Mesangial cell (primary cell): ENCODE measurements around the gene STRN. TPM values are rescaled to one million over a fixed set of nuclear protein-coding genes. Genes with fewer than 3 reads are reported as not detected.

Experiments
- total RNA-seq: library from RNA; depleted of rRNA; stranded (reverse); fragments of >200 nt; gene quantifications from 2 replicates; pipeline ENCODE4 v1.2.3, GENCODE V29; 2015

Gene STRN, protein sequence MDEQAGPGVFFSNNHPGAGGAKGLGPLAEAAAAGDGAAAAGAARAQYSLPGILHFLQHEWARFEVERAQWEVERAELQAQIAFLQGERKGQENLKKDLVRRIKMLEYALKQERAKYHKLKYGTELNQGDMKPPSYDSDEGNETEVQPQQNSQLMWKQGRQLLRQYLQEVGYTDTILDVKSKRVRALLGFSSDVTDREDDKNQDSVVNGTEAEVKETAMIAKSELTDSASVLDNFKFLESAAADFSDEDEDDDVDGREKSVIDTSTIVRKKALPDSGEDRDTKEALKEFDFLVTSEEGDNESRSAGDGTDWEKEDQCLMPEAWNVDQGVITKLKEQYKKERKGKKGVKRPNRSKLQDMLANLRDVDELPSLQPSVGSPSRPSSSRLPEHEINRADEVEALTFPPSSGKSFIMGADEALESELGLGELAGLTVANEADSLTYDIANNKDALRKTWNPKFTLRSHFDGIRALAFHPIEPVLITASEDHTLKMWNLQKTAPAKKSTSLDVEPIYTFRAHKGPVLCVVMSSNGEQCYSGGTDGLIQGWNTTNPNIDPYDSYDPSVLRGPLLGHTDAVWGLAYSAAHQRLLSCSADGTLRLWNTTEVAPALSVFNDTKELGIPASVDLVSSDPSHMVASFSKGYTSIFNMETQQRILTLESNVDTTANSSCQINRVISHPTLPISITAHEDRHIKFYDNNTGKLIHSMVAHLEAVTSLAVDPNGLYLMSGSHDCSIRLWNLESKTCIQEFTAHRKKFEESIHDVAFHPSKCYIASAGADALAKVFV
- total RNA-seq, result 8.9 and 9.6 TPM in 2 replicates

DNA sequence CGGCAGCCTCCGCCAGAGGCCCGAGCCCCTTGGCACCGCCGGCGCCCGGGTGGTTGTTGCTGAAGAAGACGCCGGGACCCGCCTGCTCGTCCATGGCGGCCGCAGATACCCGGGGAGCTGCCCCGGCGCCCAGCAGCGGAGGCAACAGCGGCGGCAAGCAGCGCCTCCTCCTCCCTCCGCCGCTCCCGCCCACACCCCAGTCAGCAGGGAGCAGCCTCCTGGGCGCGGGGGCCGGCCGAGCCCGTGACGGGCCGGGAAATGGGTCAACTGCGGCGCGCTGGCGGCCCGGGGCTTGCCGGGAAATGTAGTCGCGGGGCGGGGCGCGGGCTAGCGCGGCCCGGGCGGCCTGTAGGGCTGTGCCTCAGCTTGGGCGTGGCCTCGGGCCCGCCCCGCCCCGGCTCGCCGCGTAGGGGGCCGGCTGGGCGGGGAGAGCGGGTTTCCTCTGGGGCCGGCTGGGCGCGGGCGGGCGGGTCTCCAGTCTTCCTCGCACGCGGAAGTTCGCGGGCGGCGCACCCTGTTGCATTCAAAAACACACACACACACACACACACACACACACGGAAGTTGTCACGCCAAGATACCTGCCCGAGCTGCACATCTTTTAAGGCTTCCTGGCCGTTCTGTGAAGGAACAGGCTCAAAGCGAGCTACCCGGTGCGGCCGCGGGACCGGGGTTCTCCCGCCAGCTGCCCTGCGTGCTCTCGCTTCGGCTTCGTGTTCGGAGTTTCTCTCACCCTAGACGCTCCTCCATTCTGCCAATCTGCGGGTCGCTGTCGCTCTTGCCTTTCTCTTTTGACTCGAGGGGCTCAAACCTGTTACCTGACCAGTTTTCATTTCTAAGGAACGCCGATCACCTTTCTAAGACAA, at the start of gene STRN:
STRN (minus strand) TSS at position 167 of the 866 bp plus-strand sequence; CDS start at position 94, 73 bp downstream.

Other genes starting within 250 kb of the STRN start
- 5.7 and 11.3 TPM in 2 replicates for gene HEATR5B, start 117.8 kb upstream of the STRN start, total RNA-seq
- gene GPATCH11, start 118.0 kb upstream of the STRN start, total RNA-seq, result 1.9 and 4.1 TPM in 2 replicates
- 9.9 and 13.5 TPM in 2 replicates for gene EIF2AK2, start 190.4 kb upstream of the STRN start, total RNA-seq
- gene SULT6B1, start 222.1 kb upstream of the STRN start, total RNA-seq, result not detected in 2 replicates
- 12.5 and 20.2 TPM in 2 replicates for gene CEBPZOS, start 230.0 kb upstream of the STRN start, total RNA-seq